C1 segment of cervical spinal cord (tissue), 14 donors: ENCODE data around the gene TNXB.
"Not testable (repeated sequence)": the region's sequence is repeated elsewhere in the genome, so short reads cannot be mapped to it uniquely, and the experiment has no call there.

ENCODE experiments used
- DNase-seq, 14 donors: peaks; one replicate each; lab custom pipeline; 2025; lab: John Stamatoyannopoulos, UW

TNXB gene

DNA sequence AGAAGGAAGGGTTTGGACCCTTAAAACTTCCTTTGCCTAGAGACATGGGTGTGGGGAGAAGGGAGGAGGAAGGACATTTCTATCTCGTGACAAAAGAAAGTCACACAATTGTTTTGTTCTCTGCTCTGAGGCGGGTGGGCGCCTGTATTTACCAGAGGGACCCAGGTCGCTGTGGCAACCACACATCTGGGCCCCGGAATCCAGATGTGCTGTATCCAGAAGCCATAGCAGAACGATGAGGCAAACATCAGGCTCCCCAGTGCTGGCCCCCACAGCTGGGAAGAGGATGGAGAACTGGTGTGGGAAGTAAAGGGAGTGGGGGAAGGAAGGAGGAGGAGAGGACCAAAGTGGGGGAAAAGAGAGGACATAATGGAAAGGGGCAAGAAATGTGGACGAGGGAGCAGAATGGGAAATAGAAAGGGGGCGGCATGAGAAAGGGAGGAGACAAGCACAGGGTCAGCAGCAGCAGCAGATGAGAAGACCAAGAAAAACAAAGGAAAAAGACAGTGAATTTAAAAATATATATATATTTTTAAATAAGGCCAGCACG, 3.4 kb upstream of the TNXB start:
- DNase-seq = no peak

DNA sequence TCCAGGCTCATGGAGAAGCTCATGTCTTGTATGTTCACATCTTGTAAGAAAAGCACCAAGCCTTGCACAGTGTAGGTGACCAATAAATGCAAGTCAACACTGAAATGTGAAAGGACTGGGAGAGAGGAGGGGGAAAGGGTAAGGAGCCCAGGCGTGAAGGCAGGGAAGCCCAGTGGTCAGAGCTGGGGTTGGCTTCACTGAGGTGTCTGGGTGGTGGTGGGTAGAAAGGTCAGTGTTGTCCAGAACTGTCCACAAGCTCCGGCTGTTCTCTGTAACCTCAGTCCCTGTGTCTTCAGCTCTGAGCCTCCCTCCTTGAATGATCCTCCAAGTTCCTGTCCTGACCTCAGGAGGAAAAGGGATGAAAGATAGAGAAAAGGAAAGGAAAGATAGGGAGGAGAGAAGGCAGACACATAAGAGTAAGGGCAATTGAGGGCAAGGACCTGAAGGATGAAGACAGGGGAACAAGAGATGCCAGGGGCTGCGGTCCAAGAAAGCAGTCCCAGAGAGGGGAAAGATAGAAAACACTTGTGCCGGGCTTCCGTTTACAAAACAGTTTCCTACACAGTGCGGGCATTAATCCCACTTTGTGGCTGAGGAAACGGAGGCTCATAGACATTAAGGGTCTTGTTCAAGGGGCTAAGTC, 2.4 kb upstream of the TNXB start:
- no peak for DNase-seq

DNA sequence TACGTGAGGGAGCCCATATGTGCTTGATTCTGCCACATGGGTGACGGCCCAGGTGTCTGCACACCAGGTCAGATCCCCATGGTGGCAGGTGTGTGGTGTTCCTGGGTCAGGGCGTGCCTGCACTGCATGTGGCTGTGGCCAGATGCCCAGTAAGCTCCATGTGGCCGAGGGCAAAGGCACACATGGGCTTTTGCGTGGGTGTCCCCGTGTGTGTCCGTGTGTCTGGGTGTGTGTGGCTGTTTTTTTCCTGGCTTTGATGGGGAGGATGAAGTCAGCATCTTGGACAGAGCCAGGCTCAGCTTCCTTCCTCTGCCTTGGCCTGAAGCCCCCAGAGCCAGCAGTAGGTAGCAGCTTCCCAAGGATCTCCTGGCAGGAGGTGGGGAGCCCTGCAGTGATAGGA, 1.5 kb upstream of the TNXB start:
- DNase-seq = peak in 1 of 14 donors; percentile 20

DNA sequence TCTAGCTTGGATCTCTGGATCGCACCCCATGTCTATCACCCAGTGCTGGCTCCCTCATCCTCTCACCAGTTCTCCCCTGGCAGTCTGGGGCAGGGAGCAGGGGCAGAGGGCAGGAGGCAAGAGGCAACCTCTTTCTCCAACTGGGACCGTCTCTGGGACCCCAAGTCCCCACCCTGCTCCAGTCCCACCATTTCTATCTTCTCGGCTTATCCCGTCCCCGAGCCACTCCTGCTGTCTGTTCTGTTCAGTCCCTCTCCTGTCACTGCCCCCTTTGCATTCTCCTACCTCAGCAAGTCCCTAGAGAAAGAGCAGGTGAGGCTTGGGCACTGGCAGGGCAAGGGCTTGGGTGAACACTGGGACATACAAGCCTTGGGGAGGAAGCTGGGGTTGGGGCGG, 625 bp upstream of the TNXB start:
- DNase-seq = no peak

DNA sequence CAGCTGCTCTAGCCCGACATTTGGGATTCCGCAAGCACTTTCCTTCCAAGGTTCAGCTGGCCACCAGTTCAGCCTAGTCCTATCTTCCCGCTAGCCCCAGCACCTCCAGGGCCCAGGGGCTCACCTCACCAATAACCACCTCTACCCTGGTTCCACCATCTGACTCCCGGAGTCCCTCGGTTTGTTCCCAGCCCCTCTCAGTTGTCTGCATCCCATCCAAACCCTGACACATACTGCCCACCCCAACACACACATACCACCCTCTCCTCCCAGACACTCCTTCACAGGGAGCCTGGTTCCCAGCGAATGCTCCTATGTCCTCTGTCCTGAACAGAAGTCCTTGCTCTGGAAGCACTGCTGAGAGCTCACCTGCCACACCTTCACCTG, 418 bp downstream of the TNXB start:
- DNase-seq = no peak

DNA sequence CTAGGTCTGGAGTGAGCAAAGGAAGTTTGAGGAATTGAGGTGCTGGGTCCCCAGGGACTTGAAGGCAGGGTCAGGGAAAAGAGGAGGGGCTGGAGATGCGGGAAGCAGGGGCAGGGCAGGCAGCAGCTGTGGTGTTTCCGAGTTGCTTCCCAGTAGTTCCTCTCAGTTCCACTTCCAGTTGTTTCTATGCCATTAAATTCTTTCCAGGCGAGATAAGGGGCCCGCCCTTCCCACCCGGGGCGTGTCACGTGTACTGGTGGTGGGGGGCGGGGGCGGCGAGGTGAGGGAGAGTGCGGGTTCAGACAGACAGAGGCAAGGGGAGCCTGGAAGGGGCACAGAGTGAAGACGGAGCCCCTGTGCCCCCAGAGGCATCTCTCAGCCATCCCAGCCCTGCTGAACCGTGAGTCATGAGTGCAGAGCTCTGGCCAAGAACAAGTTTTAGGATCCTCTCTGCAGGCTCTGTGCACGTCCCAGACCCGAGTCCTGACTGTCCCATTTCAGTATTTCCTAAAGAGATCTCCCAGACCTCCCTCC, 977 bp downstream of the TNXB start:
- no peak for DNase-seq

DNA sequence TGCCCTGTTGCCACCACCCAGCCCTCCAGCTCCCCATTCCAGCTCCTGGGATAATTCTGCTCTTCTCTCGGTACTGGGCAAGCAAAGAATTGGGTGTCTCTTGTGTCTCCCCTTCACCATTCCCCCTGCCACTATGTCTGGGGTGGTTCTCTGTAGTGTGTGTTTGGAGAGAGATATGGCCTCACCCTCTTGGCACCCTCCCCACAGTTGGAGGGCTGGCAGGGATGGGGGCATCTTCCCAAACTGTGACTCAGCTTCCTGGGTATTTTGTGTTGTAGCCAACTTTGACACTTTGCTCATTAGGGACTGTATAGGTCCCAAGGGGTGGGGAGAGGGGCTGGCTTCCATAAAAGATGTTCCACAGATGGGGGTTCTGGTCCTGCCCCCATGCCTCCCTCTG, 1.7 kb downstream of the TNXB start:
- DNase-seq = peak in 1 of 14 donors; percentile 24

DNA sequence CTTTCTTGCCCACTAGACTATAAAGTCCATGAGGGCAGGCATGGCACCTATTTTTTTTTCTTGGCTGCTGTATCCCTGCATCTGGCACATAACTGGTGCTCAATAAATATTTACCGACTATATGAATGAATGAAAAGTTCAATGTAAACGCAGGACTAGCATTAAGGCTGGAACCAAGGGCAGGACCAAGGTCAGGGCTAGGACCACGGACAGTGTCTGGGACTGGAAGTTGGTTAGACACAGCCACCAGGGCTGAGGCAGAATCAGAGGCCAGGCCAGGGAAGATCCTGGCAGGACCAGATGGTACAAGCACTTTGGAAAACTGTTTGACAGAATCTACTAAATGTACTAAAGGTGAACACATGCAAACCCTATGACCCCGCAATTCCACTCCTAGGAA, 3.7 kb downstream of the TNXB start:
- no peak for DNase-seq

DNA sequence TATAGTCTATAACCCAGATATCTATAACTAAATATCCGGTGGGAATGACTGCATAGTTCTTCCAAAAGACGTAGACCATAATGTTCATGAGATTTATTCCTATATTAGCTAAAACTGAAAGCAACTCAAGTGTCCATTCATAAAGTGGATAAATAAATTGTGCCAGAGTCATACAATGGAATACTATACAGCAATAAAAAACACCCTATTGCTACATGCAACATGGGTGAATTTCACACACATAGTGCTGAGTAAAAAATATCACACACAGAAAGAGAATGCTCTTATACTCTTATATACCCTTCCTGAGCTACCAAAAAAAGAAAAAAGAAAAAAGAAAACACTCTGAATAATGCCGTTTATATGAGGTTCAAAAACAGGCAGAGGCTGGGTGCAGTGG, 6.9 kb downstream of the TNXB start:
- DNase-seq = no peak

DNA sequence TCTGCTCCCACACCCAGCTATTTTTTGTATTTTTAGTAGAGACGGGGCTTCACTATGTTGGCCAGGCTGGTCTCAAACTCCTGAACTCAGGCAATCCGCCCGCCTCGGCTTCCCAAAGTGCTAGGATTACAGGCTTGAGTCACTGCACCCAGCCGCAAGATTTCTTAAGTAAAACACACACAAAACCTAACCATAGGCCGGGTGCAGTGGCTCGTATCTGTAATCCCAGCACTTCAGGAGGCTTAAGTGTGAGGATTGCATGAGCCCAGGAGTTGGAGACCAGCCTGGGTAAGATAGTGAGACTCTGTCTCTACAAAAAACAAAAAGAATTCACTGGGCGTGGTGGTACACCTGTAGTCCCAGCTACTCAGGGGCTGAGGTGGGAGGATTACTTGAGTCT, 8.9 kb downstream of the TNXB start:
- not testable (repeated sequence) for DNase-seq

DNA sequence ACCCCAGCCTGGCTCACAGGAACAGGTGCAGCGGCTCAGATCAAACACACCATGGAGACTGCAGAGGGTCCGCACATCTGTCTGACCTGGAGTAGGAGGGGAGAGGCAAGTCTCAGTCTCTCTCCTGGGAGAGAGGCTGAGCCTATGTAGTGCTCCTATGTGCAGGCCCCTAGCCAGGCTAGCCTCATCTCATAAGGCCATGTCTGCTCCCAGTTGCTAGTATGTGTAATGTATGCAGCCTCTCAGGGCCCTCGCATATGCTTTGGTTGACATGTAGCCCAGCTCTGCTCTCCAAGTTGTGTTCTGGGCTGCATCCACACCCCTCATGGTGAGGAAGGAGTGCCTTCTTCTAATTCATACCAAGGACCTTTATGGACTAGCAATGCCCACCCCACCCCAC, 11.8 kb downstream of the TNXB start:
- no peak for DNase-seq

DNA sequence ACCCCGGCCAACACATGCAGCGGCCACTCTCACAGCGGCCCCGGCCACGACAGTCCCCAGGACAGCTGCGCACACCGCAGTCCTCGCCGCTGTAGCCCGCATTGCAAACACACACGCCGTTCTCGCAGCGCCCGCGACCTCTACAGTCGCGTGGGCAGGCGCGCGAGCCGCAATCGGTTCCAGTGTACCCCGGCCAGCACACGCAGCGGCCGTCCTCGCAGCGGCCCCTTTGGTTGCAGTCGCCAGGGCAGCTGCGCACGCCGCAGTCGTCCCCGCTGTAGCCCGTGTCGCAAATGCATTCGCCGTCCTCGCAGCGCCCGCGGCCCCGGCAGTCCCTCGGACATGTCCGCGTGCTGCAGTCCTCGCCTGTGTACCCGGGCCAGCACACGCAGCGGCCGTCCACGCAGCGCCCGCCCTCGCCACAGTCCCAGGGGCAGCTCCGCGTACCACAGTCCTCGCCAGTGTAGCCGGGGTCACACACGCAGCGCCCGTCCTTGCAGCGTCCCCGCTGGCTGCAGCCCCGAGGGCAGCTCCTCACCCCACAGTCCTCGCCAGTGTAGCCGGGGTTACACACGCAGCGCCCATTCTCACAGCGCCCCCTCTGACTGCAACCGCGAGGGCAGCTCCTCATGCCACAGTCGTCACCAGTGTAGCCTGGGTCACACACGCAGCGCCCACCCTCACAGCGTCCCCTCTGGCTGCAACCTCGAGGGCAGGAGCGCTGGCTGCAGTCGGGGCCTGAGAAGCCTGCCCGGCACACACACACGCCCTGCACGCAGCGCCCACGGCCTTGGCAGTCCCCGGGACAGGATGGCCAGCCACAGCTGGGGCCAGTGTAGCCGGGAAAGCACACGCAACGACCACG, 12.5 kb downstream of the TNXB start:
- DNase-seq = no peak

DNA sequence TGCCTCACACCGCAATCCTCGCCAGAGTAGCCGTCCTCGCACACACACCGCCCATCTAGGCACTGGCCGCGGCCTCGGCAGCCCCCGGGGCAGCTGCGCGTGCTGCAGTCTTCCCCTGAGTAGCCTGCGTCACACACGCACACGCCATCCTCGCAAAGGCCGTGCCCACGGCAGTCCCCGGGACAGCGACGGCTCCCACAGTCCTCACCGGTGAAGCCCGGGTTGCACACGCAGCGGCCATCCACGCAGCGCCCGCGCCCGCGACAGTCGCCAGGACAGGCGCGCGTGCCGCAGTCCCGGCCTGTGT, 13.1 kb downstream of the TNXB start:
- DNase-seq = no peak

DNA sequence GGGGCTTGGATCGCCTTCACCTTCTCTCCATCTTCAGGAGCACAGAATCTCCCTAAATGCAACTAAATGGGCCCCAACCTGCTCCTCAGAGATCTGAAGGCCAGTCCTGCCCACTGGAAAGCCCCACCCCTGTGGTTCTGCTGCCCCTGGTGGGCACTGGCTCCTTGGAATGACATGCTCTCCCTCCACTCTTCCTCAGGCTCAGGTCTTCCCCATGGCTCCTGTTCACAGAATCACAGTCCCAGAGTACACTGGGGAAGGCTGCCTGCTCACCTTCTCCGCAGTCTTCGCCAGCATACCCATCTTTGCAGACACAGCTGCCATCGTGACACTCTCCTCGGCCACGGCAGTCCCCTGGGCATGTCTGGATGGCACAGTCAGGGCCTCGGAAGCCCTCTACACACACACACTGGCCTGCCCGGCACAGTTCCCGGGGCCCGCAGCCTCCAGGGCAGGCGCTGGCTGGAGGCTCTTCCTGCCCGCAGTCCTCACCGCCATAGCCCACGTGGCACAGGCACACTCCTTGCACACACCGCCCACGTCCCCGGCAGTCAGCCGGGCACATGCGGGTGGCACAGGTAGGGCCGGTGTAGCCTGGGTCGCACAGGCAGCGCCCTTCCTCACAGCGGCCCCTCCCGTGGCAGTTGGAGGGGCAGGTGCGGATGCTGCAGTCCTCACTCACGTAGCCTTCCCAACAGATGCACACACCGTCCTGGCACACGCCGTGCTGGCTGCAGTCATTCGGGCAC, 13.6 kb downstream of the TNXB start:
- peak in 1 of 14 donors; percentile 76 for DNase-seq

DNA sequence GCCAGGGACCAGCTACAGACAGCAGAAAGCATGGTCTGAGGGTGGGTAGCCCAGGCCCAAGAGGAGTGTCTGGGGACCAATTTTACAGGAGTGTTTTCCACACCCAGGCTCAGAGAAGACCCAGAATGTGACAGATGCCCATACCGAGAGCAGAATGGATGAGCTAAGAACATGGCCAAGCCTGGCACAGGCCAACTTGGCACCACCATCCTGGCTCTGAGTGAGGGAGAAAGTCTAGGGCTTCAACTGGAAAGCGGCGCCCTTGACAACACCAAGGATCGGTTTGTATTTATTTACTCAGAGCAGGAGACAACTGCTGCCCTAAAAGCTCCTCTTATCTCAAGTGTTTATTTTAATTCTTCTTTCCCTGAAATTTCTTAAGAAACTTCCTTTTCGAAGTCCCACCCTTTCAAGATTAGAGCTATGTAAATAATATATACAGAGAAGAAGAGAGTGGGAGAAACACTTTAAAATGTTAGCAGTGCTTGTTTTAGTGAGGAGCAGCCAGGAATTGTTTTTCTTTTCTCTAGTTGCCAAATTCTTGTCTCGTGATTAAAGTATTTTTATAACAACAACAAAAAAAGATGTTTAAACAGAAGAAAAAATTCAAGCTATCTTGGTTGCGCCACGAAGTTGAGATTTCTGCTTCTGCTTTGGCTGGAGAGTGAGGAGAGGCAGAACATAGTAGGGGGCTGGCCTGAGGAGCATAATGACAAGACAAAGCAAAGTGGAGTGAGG, 16.2 kb downstream of the TNXB start:
- peak in 7 of 14 donors; percentile 25 to 94 (median 51) for DNase-seq

DNA sequence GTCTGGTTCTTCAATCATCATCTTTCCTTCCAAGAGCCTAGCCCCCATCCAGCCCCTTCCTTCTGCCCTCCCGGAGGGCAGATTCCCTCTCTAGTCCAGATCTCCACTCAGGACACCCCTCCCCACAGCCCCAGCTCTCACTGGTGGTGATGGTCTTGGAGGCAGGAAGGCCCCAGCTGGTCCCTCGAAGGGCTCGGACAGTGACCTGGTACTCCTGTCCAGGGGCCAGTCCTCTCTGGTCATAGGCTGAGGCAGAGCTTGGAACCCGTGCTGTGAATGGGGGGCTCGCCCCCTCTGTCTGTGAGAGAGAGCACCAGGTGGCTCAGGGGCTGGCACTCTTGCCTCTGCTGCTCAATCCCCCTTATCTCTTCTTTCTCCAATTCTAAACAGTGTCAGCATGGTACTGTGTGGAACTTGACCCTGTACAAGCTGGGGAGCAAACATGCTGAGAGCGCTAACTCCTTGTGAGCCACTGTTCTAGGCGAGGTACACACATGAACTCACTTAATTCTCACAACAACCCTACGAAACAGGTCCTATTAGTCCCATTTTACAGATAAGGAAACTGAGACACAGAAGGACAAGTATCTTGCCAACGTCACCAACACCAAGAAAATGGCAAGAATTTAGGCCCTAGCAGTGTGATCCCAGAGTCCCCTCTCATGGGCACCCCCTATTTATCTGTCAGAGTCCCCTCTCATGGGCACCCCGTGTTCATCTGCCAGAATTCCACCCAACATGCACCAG, 19.9 kb downstream of the TNXB start:
- DNase-seq = no peak

DNA sequence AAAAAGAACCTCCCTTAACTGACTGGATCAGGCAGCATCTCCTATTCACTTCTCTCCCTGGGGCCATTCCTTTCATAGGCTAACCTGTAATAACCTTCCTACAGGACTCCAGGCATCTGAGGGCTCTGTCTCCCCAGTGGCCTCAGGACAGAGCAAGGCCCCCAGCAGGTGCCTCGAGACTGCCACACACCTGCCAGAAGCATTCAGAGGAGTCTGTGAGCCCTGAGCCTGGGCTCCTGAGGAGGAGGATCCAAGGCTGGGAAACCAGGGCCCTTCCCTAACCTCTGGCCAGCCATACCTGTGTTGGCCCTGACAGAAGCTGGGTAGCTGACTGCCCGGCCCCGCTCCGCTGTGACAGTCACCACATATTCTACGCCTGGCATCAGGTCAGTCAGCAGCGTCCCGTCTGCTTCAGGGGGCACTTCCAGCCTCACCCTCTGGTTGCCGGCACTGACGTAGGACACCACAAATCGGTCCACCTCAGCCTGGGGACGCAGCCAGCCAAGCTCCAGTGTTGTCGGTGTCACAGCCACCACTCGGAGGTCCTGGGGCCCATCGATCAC, 20.6 kb downstream of the TNXB start:
- DNase-seq = no peak

DNA sequence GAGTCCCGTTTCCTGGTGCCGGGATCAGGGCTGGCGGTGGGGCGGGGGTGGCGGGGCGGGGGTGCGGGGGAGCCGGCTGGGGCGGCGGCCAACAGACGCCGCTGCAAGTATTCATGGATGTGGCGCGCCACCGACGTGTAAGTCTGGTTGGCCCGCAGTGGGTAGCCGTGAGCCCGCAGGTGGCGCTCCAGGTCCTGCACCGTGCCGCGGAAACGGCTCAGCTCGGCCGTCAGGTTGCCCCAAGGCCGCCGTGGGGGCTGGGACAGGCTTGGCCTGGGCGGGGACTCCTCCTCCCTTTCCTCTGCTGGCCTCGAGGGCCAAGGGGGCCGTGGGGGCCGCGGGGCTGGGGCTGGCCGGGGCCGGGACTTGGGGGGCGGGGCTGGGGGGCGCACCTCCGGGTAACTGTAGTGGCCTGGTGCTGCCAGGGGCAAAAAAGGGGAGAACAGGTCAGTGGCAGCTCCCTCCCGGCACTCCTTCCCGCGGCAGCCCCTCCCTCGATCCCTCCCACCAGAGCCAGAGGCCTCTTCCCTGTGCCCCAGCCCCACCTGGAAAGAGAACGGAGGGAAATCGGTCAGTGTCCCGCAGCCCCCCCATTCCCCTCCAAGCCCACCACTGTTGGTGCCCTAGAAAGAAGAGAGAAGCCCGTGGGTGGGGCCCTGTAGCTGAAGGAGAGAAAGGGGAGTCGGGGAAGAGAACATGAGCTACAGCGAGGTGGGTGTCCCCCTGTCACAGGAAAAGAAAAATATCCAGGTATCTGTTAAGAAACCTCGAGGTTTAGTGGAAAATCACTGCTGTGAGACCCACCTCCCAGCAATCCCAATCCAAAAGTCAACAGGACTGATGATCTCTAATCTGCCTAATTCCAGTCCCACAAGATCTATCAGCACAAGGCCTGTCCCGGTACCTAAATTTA, 21.3 kb downstream of the TNXB start:
- DNase-seq = peak in 4 of 14 donors; percentile 21 to 52 (median 30)
